ENCODE results near the gene C1orf105.

Gene C1orf105

DNA sequence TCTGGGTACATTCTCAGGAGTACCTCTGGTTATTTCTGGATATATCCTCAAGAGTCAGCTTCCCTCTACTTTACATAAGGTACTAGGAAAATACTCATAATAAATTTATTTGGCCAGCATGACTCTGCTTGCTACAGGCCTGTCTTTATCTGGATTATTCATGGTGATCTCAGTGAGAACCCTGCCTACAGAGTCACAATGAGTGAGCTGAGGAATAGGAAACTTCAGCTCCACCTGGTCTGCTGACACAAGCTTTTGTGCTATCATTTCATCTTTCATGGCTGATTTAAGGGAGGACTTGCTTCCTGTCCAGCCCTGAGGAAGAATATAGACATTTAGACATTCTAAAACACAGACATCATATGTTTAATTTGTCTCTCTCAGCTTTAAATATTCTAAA, 93.0 kb downstream of the C1orf105 start:
- H3K18ac ChIP-seq (ENCODE audit: low read length) = no peak overlapping the region

DNA sequence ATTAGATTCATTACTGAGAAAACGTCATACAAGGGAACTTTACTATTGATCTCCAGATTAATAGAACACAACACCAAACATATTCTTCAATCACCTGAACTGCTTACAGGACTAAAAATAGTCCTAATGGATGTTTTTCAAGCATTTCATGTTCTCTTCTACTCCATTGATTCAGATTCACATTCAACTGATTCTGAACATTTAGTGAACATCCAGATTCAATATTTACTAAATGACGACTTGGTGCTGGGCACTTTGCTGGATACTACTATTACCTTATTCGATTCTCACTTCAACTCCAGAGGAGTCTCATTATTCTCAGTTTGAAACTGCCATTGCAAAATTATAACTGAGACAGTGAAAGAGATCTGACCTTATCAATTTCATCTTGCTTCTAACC, 93.6 kb downstream of the C1orf105 start:
- H2BK5ac ChIP-seq (ENCODE audit: low read depth, low read length, poor library complexity) = no peak overlapping the region
- no peak for DNase-seq
- WGBS (ENCODE audit: extremely low coverage, insufficient coverage, insufficient read length) = no CpG with 5 or more reads among the region's 3 CpGs
- no peak overlapping the region for H2AFZ ChIP-seq (ENCODE audit: insufficient read depth, low read length, poor library complexity)
- no peaks in the 10 kb centered on the region for H3K9me3 ChIP-seq (ENCODE audit: insufficient read depth, low read depth, low read length)
- H3K18ac ChIP-seq (ENCODE audit: low read length) = no peak overlapping the region
- H2AK5ac ChIP-seq (ENCODE audit: low read length) = no peak overlapping the region
- no peak overlapping the region for H3K14ac ChIP-seq (ENCODE audit: low read length)
- peaks cover 5% of the 10 kb centered on the region for H3K79me1 ChIP-seq (ENCODE audit: low read length)
- H3K79me2 ChIP-seq (ENCODE audit: control insufficient read depth, insufficient read depth, low read length, poor library complexity) = no peaks in the 10 kb centered on the region
- H3K36me3 ChIP-seq (ENCODE audit: control insufficient read depth in 1 of 2, insufficient read depth in 2 of 2, low read length in 2 of 2) = no peaks in the 10 kb centered on the region
- H2BK120ac ChIP-seq (ENCODE audit: insufficient read depth, low read length, poor library complexity) = no peak overlapping the region
- H3K4me1 ChIP-seq (ENCODE audit: control insufficient read depth in 1 of 2, insufficient read depth in 2 of 2, low read length in 2 of 2) = peaks cover 0 to 7% of the 10 kb centered on the region in 2 experiments
- no peak overlapping the region for H3K23ac ChIP-seq (ENCODE audit: low read length)
- H3K27ac ChIP-seq (ENCODE audit: low read depth, low read length) = no peak overlapping the region
- no peak overlapping the region for H3K4ac ChIP-seq (ENCODE audit: low read depth, low read length)
- H4K12ac ChIP-seq (ENCODE audit: low read depth, low read length) = no peak overlapping the region
- H3K9ac ChIP-seq (ENCODE audit: low read length) = no peak overlapping the region
- H3K4me3 ChIP-seq (ENCODE audit: low read depth, low read length) = no peak overlapping the region
- H2BK12ac ChIP-seq (ENCODE audit: low read length) = no peak overlapping the region
- H3K27me3 ChIP-seq (ENCODE audit: insufficient read depth, low read length) = no peaks in the 10 kb centered on the region
- H4K91ac ChIP-seq (ENCODE audit: low read depth, low read length) = no peak overlapping the region
- H4K8ac ChIP-seq (ENCODE audit: low read depth, low read length) = no peak overlapping the region
- H3K4me2 ChIP-seq (ENCODE audit: low read length) = no peak overlapping the region

More for the DNA sequence above, 93.0 kb downstream of the C1orf105 start:
- no peak overlapping the region for H3K4ac ChIP-seq (ENCODE audit: low read depth, low read length)
- no peaks in the 10 kb centered on the region for H3K36me3 ChIP-seq (ENCODE audit: control insufficient read depth in 1 of 2, insufficient read depth in 2 of 2, low read length in 2 of 2)
- H2BK120ac ChIP-seq (ENCODE audit: insufficient read depth, low read length, poor library complexity) = no peak overlapping the region
- H3K9me3 ChIP-seq (ENCODE audit: insufficient read depth, low read depth, low read length) = no peaks in the 10 kb centered on the region
- no peak for DNase-seq
- H2AK5ac ChIP-seq (ENCODE audit: low read length) = no peak overlapping the region
- H3K27me3 ChIP-seq (ENCODE audit: insufficient read depth, low read length) = no peaks in the 10 kb centered on the region
- no peak overlapping the region for H2BK5ac ChIP-seq (ENCODE audit: low read depth, low read length, poor library complexity)
- H3K4me1 ChIP-seq (ENCODE audit: control insufficient read depth in 1 of 2, insufficient read depth in 2 of 2, low read length in 2 of 2) = peaks cover 0 to 7% of the 10 kb centered on the region in 2 experiments
- H3K4me3 ChIP-seq (ENCODE audit: low read depth, low read length) = no peak overlapping the region
- no peak overlapping the region for H2BK12ac ChIP-seq (ENCODE audit: low read length)
- H3K79me1 ChIP-seq (ENCODE audit: low read length) = peaks cover 5% of the 10 kb centered on the region
- H3K79me2 ChIP-seq (ENCODE audit: control insufficient read depth, insufficient read depth, low read length, poor library complexity) = no peaks in the 10 kb centered on the region
- no peak overlapping the region for H4K8ac ChIP-seq (ENCODE audit: low read depth, low read length)
- no peak overlapping the region for H2AFZ ChIP-seq (ENCODE audit: insufficient read depth, low read length, poor library complexity)
- no peak overlapping the region for H3K4me2 ChIP-seq (ENCODE audit: low read length)
- no peak overlapping the region for H3K23ac ChIP-seq (ENCODE audit: low read length)
- H3K27ac ChIP-seq (ENCODE audit: low read depth, low read length) = no peak overlapping the region
- H3K9ac ChIP-seq (ENCODE audit: low read length) = no peak overlapping the region
- H3K14ac ChIP-seq (ENCODE audit: low read length) = no peak overlapping the region
- no peak overlapping the region for H4K12ac ChIP-seq (ENCODE audit: low read depth, low read length)
- H4K91ac ChIP-seq (ENCODE audit: low read depth, low read length) = no peak overlapping the region

DNA sequence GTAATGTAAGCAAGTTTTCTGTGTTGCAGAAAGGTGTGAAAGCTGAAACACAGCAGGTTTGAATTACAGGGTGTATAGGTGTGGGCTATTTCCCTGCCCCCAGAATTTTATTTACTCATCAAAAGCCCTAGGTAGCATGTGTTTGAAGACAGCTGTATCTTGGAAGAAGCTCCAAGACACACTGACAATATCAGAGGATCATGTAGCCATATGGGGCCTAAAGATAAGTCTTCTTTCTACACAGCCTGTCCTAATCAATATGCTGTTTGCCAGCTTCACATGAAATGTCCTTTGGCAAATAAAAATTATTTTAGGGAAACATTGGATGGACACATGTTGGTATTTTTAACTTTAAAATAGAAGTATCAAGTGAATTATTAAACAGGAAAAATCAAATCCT, 95.0 kb downstream of the C1orf105 start:
- no peaks in the 10 kb centered on the region for H3K9me3 ChIP-seq (ENCODE audit: insufficient read depth, low read depth, low read length)
- H3K9ac ChIP-seq (ENCODE audit: low read length) = no peak overlapping the region
- H3K27ac ChIP-seq (ENCODE audit: low read depth, low read length) = no peak overlapping the region
- H4K12ac ChIP-seq (ENCODE audit: low read depth, low read length) = no peak overlapping the region
- peaks cover 3% of the 10 kb centered on the region for H3K79me1 ChIP-seq (ENCODE audit: low read length)
- H4K8ac ChIP-seq (ENCODE audit: low read depth, low read length) = no peak overlapping the region
- no peaks in the 10 kb centered on the region for H3K79me2 ChIP-seq (ENCODE audit: control insufficient read depth, insufficient read depth, low read length, poor library complexity)
- H2BK120ac ChIP-seq (ENCODE audit: insufficient read depth, low read length, poor library complexity) = no peak overlapping the region
- no peaks in the 10 kb centered on the region for H3K27me3 ChIP-seq (ENCODE audit: insufficient read depth, low read length)
- no peak overlapping the region for H3K4ac ChIP-seq (ENCODE audit: low read depth, low read length)
- DNase-seq = no peak
- no peak overlapping the region for H3K23ac ChIP-seq (ENCODE audit: low read length)
- H3K4me3 ChIP-seq (ENCODE audit: low read depth, low read length) = no peak overlapping the region
- no peak overlapping the region for H2BK5ac ChIP-seq (ENCODE audit: low read depth, low read length, poor library complexity)
- no peaks in the 10 kb centered on the region for H3K36me3 ChIP-seq (ENCODE audit: control insufficient read depth in 1 of 2, insufficient read depth in 2 of 2, low read length in 2 of 2)
- H3K18ac ChIP-seq (ENCODE audit: low read length) = no peak overlapping the region
- H2AK5ac ChIP-seq (ENCODE audit: low read length) = no peak overlapping the region
- H4K91ac ChIP-seq (ENCODE audit: low read depth, low read length) = no peak overlapping the region
- no peak overlapping the region for H2AFZ ChIP-seq (ENCODE audit: insufficient read depth, low read length, poor library complexity)
- H3K4me1 ChIP-seq (ENCODE audit: control insufficient read depth in 1 of 2, insufficient read depth in 2 of 2, low read length in 2 of 2) = peaks cover 0 to 3% of the 10 kb centered on the region in 2 experiments
- no peak overlapping the region for H2BK12ac ChIP-seq (ENCODE audit: low read length)
- H3K4me2 ChIP-seq (ENCODE audit: low read length) = no peak overlapping the region
- no peak overlapping the region for H3K14ac ChIP-seq (ENCODE audit: low read length)

DNA sequence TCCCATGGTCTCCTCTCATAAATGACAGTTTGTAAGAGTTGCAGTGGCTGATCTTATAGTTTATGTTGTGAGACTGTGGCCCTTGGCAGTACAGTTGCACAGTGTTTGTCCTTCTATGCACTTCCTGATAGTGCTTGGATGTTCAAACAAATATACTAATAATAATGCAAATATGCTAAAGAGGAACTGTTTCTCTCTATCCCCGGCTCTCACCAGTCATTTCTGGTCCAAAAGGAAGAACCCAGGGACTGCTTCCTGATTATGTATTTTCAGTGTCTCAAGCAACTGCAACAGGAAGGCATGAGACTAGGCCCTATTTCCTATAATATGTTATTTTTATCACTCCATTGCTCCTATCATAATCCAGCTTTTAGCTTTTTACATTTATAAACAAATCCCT, 95.4 kb downstream of the C1orf105 start:
- H3K27ac ChIP-seq (ENCODE audit: low read depth, low read length) = no peak overlapping the region
- H3K23ac ChIP-seq (ENCODE audit: low read length) = no peak overlapping the region
- no peak overlapping the region for H3K18ac ChIP-seq (ENCODE audit: low read length)
- H3K79me1 ChIP-seq (ENCODE audit: low read length) = no peaks in the 10 kb centered on the region
- no peak overlapping the region for H4K12ac ChIP-seq (ENCODE audit: low read depth, low read length)
- H3K9me3 ChIP-seq (ENCODE audit: insufficient read depth, low read depth, low read length) = no peaks in the 10 kb centered on the region
- no peak overlapping the region for H3K4ac ChIP-seq (ENCODE audit: low read depth, low read length)
- H2BK12ac ChIP-seq (ENCODE audit: low read length) = no peak overlapping the region
- H3K4me2 ChIP-seq (ENCODE audit: low read length) = no peak overlapping the region
- no peak overlapping the region for H2AFZ ChIP-seq (ENCODE audit: insufficient read depth, low read length, poor library complexity)
- no peak overlapping the region for H3K4me3 ChIP-seq (ENCODE audit: low read depth, low read length)
- WGBS (ENCODE audit: extremely low coverage, insufficient coverage, insufficient read length) = no CpG with 5 or more reads among the region's 1 CpG
- no peak overlapping the region for H4K91ac ChIP-seq (ENCODE audit: low read depth, low read length)
- no peaks in the 10 kb centered on the region for H3K27me3 ChIP-seq (ENCODE audit: insufficient read depth, low read length)
- H3K4me1 ChIP-seq (ENCODE audit: control insufficient read depth in 1 of 2, insufficient read depth in 2 of 2, low read length in 2 of 2) = no peaks in the 10 kb centered on the region
- H2BK120ac ChIP-seq (ENCODE audit: insufficient read depth, low read length, poor library complexity) = no peak overlapping the region
- no peak overlapping the region for H3K14ac ChIP-seq (ENCODE audit: low read length)
- H2BK5ac ChIP-seq (ENCODE audit: low read depth, low read length, poor library complexity) = no peak overlapping the region
- H4K8ac ChIP-seq (ENCODE audit: low read depth, low read length) = no peak overlapping the region
- H3K79me2 ChIP-seq (ENCODE audit: control insufficient read depth, insufficient read depth, low read length, poor library complexity) = no peaks in the 10 kb centered on the region
- no peak overlapping the region for H2AK5ac ChIP-seq (ENCODE audit: low read length)
- no peak overlapping the region for H3K9ac ChIP-seq (ENCODE audit: low read length)
- no peak for DNase-seq
- no peaks in the 10 kb centered on the region for H3K36me3 ChIP-seq (ENCODE audit: control insufficient read depth in 1 of 2, insufficient read depth in 2 of 2, low read length in 2 of 2)

DNA sequence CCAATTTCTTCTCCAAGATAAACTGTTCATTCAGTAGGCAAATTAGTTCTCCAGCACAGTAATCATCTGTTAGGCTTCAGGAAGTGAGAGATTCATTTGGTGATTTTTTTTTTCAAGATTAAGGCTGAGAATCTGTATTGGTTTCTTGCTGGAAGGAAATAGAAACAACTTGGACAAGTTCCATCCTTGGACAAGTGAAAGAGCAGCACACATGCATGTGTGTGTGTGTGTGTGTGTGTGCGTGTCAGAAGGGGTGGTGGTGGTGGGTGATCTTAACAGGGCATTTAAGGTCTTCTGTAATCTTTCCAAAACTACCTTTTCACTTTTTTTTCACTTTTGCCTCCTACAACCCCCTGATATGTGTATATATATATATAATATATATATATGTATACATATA, 96.6 kb downstream of the C1orf105 start:
- no peak overlapping the region for H3K4me3 ChIP-seq (ENCODE audit: low read depth, low read length)
- no peak overlapping the region for H2BK5ac ChIP-seq (ENCODE audit: low read depth, low read length, poor library complexity)
- H3K9ac ChIP-seq (ENCODE audit: low read length) = no peak overlapping the region
- H4K91ac ChIP-seq (ENCODE audit: low read depth, low read length) = no peak overlapping the region
- H3K36me3 ChIP-seq (ENCODE audit: control insufficient read depth in 1 of 2, insufficient read depth in 2 of 2, low read length in 2 of 2) = no peaks in the 10 kb centered on the region
- no peak overlapping the region for H3K23ac ChIP-seq (ENCODE audit: low read length)
- DNase-seq = no peak
- no peak overlapping the region for H3K27ac ChIP-seq (ENCODE audit: low read depth, low read length)
- H4K12ac ChIP-seq (ENCODE audit: low read depth, low read length) = no peak overlapping the region
- no peak overlapping the region for H2AFZ ChIP-seq (ENCODE audit: insufficient read depth, low read length, poor library complexity)
- WGBS (ENCODE audit: extremely low coverage, insufficient coverage, insufficient read length) = no CpG with 5 or more reads among the region's 1 CpG
- no peak overlapping the region for H3K4ac ChIP-seq (ENCODE audit: low read depth, low read length)
- H2BK12ac ChIP-seq (ENCODE audit: low read length) = no peak overlapping the region
- H2AK5ac ChIP-seq (ENCODE audit: low read length) = no peak overlapping the region
- no peaks in the 10 kb centered on the region for H3K4me1 ChIP-seq (ENCODE audit: control insufficient read depth in 1 of 2, insufficient read depth in 2 of 2, low read length in 2 of 2)
- H3K18ac ChIP-seq (ENCODE audit: low read length) = no peak overlapping the region
- no peaks in the 10 kb centered on the region for H3K79me2 ChIP-seq (ENCODE audit: control insufficient read depth, insufficient read depth, low read length, poor library complexity)
- no peak overlapping the region for H2BK120ac ChIP-seq (ENCODE audit: insufficient read depth, low read length, poor library complexity)
- no peak overlapping the region for H3K4me2 ChIP-seq (ENCODE audit: low read length)
- H3K79me1 ChIP-seq (ENCODE audit: low read length) = no peaks in the 10 kb centered on the region
- no peak overlapping the region for H4K8ac ChIP-seq (ENCODE audit: low read depth, low read length)
- H3K9me3 ChIP-seq (ENCODE audit: insufficient read depth, low read depth, low read length) = no peaks in the 10 kb centered on the region
- no peak overlapping the region for H3K14ac ChIP-seq (ENCODE audit: low read length)
- H3K27me3 ChIP-seq (ENCODE audit: insufficient read depth, low read length) = no peaks in the 10 kb centered on the region

All from trophoblast cell (in vitro differentiated cells and primary cell).